Panc1 (cell line): ENCODE data around the gene DAB2. TPM values are rescaled to one million over a fixed set of nuclear protein-coding genes. Genes with fewer than 3 reads are reported as not detected.

Experiments used
- ATAC-seq: fragments of 200-7000 bp; cut with Tn5 transposase; 2 replicates; pipeline ENCODE4 v1.9.1; 2020; ENCODE audit warnings: mild to moderate bottlenecking, moderate library complexity
- BruUV-seq: library from RNA; stranded (reverse); fragments of 400-500 nt; replicated peaks from 2 replicates; lab custom pipeline; 2021; lab: Mats Ljungman, UMichigan
- CTCF ChIA-PET: fragments of 300-600 bp; sonication (Branson Sonifier 250); formaldehyde crosslinking; loops from one replicate; lab custom pipeline; 2022; ENCODE audit warnings: antibody characterized with exemption; lab: Charles Lee
- POLR2A ChIA-PET: fragments of 300-600 bp; sonication (Branson Sonifier 250); formaldehyde crosslinking; loops from one replicate; lab custom pipeline; 2022; ENCODE audit warnings: antibody characterized with exemption; lab: Charles Lee
- DNase-seq: peaks from one replicate; pipeline ENCODE4 v3.0.0-alpha.2; 2010; ENCODE audit warnings: low read depth, low spot score
- H3K27ac ChIP-seq: 2 replicates; pipeline ENCODE4 v1.5.1; 2011; ENCODE audit warnings: mild to moderate bottlenecking, low read length, inconsistent platforms
- H3K27me3 ChIP-seq: fragments of 200-500 bp; sonication (Bioruptor generic); 2 replicates; pipeline ENCODE4 v1.6.0; 2014; ENCODE audit warnings: low read length, inconsistent platforms; ENCODE audit not compliant: control insufficient read depth, insufficient read depth
- H3K36me3 ChIP-seq: fragments of 200-500 bp; sonication (Bioruptor generic); 2 replicates; pipeline ENCODE4 v1.5.1; 2014; ENCODE audit warnings: inconsistent platforms, mild to moderate bottlenecking, low read length, moderate library complexity; ENCODE audit not compliant: control insufficient read depth, insufficient read depth
- H3K4me1 ChIP-seq: 2 replicates; pipeline ENCODE4 v1.5.1; 2011; ENCODE audit warnings: inconsistent platforms, mild to moderate bottlenecking, low read length, moderate library complexity; ENCODE audit not compliant: control insufficient read depth, insufficient read depth
- H3K4me3 ChIP-seq, 2 experiments: 2 replicates each; pipeline ENCODE4 v1.5.1; 2011 to 2012; ENCODE audit warnings: low read depth in 2 of 2, low read length in 2 of 2, mild to moderate bottlenecking in 2 of 2, inconsistent platforms in 1 of 2, moderate library complexity in 1 of 2
- H3K9me3 ChIP-seq: fragments of 200-500 bp; sonication (Bioruptor generic); 2 replicates; pipeline ENCODE4 v1.5.1; 2014; ENCODE audit warnings: low read depth, mild to moderate bottlenecking, inconsistent platforms, low read length, moderate library complexity; ENCODE audit not compliant: control insufficient read depth, insufficient read depth
- CTCF ChIP-seq: fragments of 450-650 bp; IDR thresholded peaks from 2 replicates; pipeline ENCODE4 v1.5.1; 2017; ENCODE audit warnings: mild to moderate bottlenecking
- POLR2AphosphoS5 ChIP-seq: IDR thresholded peaks from 2 replicates; pipeline ENCODE4 v1.6.1; 2012; ENCODE audit warnings: mild to moderate bottlenecking, low read depth, low read length, moderate library complexity
- REST ChIP-seq, 2 experiments: IDR thresholded peaks; 2 replicates each; pipeline ENCODE4 v1.6.1; 2011 to 2012; ENCODE audit warnings: low read depth in 2 of 2, control low read depth in 1 of 2, low read length in 1 of 2, mild to moderate bottlenecking in 1 of 2, moderate library complexity in 1 of 2; ENCODE audit not compliant: insufficient read depth in 1 of 2
- SIN3A ChIP-seq: IDR thresholded peaks from 2 replicates; pipeline ENCODE4 v1.6.1; 2012; ENCODE audit warnings: low read depth, mild to moderate bottlenecking, low read length, moderate library complexity, borderline replicate concordance; ENCODE audit not compliant: insufficient read depth
- TCF7L2 ChIP-seq: IDR thresholded peaks from 2 replicates; pipeline ENCODE4 v1.6.1; 2011; ENCODE audit warnings: mild to moderate bottlenecking, low read depth, low read length, inconsistent platforms
- in situ Hi-C: cut with HindIII; loops from 2 replicates; pipeline ENCODE4 v1.10.0; 2016; ENCODE audit warnings: low sequenced_read_pairs, low pct_unique_long_range_greater_than_20kb
- intact Hi-C: fragments of 100-400 bp; cut with micrococcal nuclease; formaldehyde crosslinking; loops from one replicate; pipeline ENCODE4 v1.10.0; 2022; ENCODE audit not compliant: unreplicated experiment
- total RNA-seq: library from RNA; stranded (reverse); gene quantifications from one replicate; pipeline ENCODE4 v1.2.1, GENCODE V29; 2021; ENCODE audit not compliant: unreplicated experiment

DAB2 gene
- total RNA-seq, 1 experiment from 2014 or later = 1.7 TPM

- Histone ChIP-seq H3K9me3 (no peaks in the 10 kb centered on the region), H3K4me3 (no peak overlapping the region), H3K27me3 (peaks cover 5% of the 10 kb centered on the region; the same call in 1 of the 2 replicates), H3K36me3 (no peaks in the 10 kb centered on the region), H3K27ac (no peak overlapping the region), H3K4me1 (no peaks in the 10 kb centered on the region)
- in situ Hi-C loops = no loop called here
- DNase-seq (no peak), ATAC-seq (no peak)
- no TSS peak for BruUV-seq
- TF ChIP-seq REST (IDR thresholded peaks at IDR 0.05; ENCODE audit: insufficient read depth in 1 of 2, low read depth in 2 of 2, low read length in 1 of 2) (no peak), POLR2AphosphoS5 (no peak), SIN3A (no peak), TCF7L2 (no peak), CTCF (no peak)
- CTCF ChIA-PET = no interaction called here
- POLR2A ChIA-PET = no interaction called here
- intact Hi-C loops = no loop called here
Measured at GRCh38 chr5:39432696-39433530, 8.1 kb upstream of the DAB2 start.

GRCh38 chr5:39430461-39430860 lies 5.7 kb upstream of the DAB2 start:
- in situ Hi-C loops = no loop called here

More at GRCh38 chr5:39430461-39430860, 5.7 kb upstream of the DAB2 start:
- no peak overlapping the region for H3K27ac ChIP-seq
- no TSS peak for BruUV-seq
- ChIA-PET POLR2A (no interaction called here), CTCF (no interaction called here)
- H3K4me1 ChIP-seq = no peaks in the 10 kb centered on the region; the same call in 1 of the 2 replicates
- H3K9me3 ChIP-seq = no peaks in the 10 kb centered on the region
- intact Hi-C loops = no loop called here
- DNase-seq (no peak), ATAC-seq (no peak)
- TF ChIP-seq REST (IDR thresholded peaks at IDR 0.05; ENCODE audit: insufficient read depth in 1 of 2, low read depth in 2 of 2, low read length in 1 of 2) (no peak), SIN3A (no peak), TCF7L2 (no peak), CTCF (no peak), POLR2AphosphoS5 (no peak)
- no peaks in the 10 kb centered on the region for H3K36me3 ChIP-seq
- peaks cover 16% of the 10 kb centered on the region for H3K27me3 ChIP-seq
- H3K4me3 ChIP-seq = no peak overlapping the region
